Mesendoderm (in vitro differentiated cells): ENCODE data around the gene AFF1.

ENCODE experiments used
- DNase-seq: peaks from one replicate; pipeline ENCODE4 v3.0.0; 2013
- H2AK5ac ChIP-seq: 2 replicates; pipeline ENCODE4 v1.6.1; 2013; ENCODE audit warnings: low read length, inconsistent platforms
- H2BK120ac ChIP-seq: 2 replicates; pipeline ENCODE4 v1.6.1; 2013; ENCODE audit warnings: low read depth, mild to moderate bottlenecking, low read length, moderate library complexity, mixed read lengths
- H2BK15ac ChIP-seq: replicated peaks from 2 replicates; pipeline ENCODE4 v1.6.1; 2013; ENCODE audit warnings: low read depth, mild to moderate bottlenecking, moderate library complexity
- H2BK5ac ChIP-seq: 2 replicates; pipeline ENCODE4 v1.6.1; 2013; ENCODE audit warnings: low read length, inconsistent platforms
- H3K18ac ChIP-seq: 2 replicates; pipeline ENCODE4 v1.6.1; 2013; ENCODE audit warnings: mild to moderate bottlenecking, low read length, mixed read lengths
- H3K23ac ChIP-seq: one replicate; pipeline ENCODE4 v1.6.1; 2013; ENCODE audit warnings: low read length
- H3K27ac ChIP-seq: 2 replicates; pipeline ENCODE4 v1.5.1; 2013; ENCODE audit warnings: low read depth, mild to moderate bottlenecking, inconsistent platforms, low read length, moderate library complexity
- H3K27me3 ChIP-seq: 2 replicates; pipeline ENCODE4 v1.6.1; 2013; ENCODE audit warnings: low read length, control low read depth, mild to moderate bottlenecking, inconsistent platforms; ENCODE audit not compliant: insufficient read depth, poor library complexity
- H3K36me3 ChIP-seq: 2 replicates; pipeline ENCODE4 v1.6.1; 2013; ENCODE audit warnings: low read length, inconsistent platforms; ENCODE audit not compliant: control insufficient read depth, insufficient read depth
- H3K4ac ChIP-seq: one replicate; pipeline ENCODE4 v1.6.1; 2013; ENCODE audit warnings: low read depth, mild to moderate bottlenecking, low read length, moderate library complexity
- H3K4me1 ChIP-seq: 2 replicates; pipeline ENCODE4 v1.6.1; 2013; ENCODE audit warnings: low read depth, low read length, inconsistent platforms; ENCODE audit not compliant: control insufficient read depth
- H3K4me2 ChIP-seq: 2 replicates; pipeline ENCODE4 v1.6.1; 2013; ENCODE audit warnings: low read length
- H3K4me3 ChIP-seq: 2 replicates; pipeline ENCODE4 v1.5.1; 2013; ENCODE audit warnings: mild to moderate bottlenecking, low read length
- H3K56ac ChIP-seq: one replicate; pipeline ENCODE4 v1.6.1; 2013; ENCODE audit warnings: low read length
- H3K79me1 ChIP-seq: 2 replicates; pipeline ENCODE4 v1.6.1; 2013; ENCODE audit warnings: low read length, inconsistent platforms
- H3K79me2 ChIP-seq: 2 replicates; pipeline ENCODE4 v1.6.1; 2013; ENCODE audit warnings: mild to moderate bottlenecking, low read length; ENCODE audit not compliant: control insufficient read depth, insufficient read depth
- H3K9ac ChIP-seq: 2 replicates; pipeline ENCODE4 v1.6.1; 2013; ENCODE audit warnings: low read length, inconsistent platforms
- H4K5ac ChIP-seq: one replicate; pipeline ENCODE4 v1.6.1; 2013; ENCODE audit warnings: low read length
- H4K8ac ChIP-seq: one replicate; pipeline ENCODE4 v1.6.1; 2013; ENCODE audit warnings: low read depth, mild to moderate bottlenecking, control low read depth, low read length, moderate library complexity
- WGBS: extraction: QIAGEN DNeasy Blood & Tissue Kit; methylation state at CpG from one replicate; pipeline ENCODE4 v1.1.7; 2013; ENCODE audit warnings: low lambda C conversion rate, missing lambda C conversion rate; ENCODE audit not compliant: insufficient coverage; ENCODE audit errors: extremely low coverage; 5-methylcytosine and 5-hydroxymethylcytosine counted together

The AFF1 gene

GRCh38 chr4:87093443-87094123 lies 158.8 kb downstream of the AFF1 start:
- Histone ChIP-seq H3K56ac (no peak overlapping the region), H3K79me2 (no peaks in the 10 kb centered on the region), H3K27ac (no peak overlapping the region), H3K4me1 (peaks cover 2% of the 10 kb centered on the region), H2BK15ac (no peak overlapping the region), H3K23ac (no peak overlapping the region), H2BK5ac (no peak overlapping the region), H3K18ac (no peak overlapping the region), H3K4ac (no peak overlapping the region), H2BK120ac (no peak overlapping the region), H2AK5ac (no peak overlapping the region), H3K36me3 (no peaks in the 10 kb centered on the region), H3K4me2 (no peak overlapping the region), H3K27me3 (no peaks in the 10 kb centered on the region), H4K8ac (no peak overlapping the region), H3K79me1 (peaks cover 3% of the 10 kb centered on the region), H3K9ac (no peak overlapping the region), H3K4me3 (no peak overlapping the region), H4K5ac (no peak overlapping the region)
- DNase-seq = peak; percentile 76
- WGBS = no CpG with 5 or more reads among the region's 4 CpGs

GRCh38 chr4:87097075-87097474 lies 162.3 kb downstream of the AFF1 start:
- Histone ChIP-seq H2AK5ac (no peak overlapping the region), H2BK5ac (no peak overlapping the region), H3K18ac (no peak overlapping the region), H2BK120ac (no peak overlapping the region), H3K9ac (no peak overlapping the region), H4K5ac (no peak overlapping the region), H3K4me2 (no peak overlapping the region), H3K4me3 (no peak overlapping the region), H2BK15ac (no peak overlapping the region), H3K23ac (no peak overlapping the region), H4K8ac (no peak overlapping the region), H3K4ac (no peak overlapping the region), H3K56ac (no peak overlapping the region), H3K27ac (no peak overlapping the region), H3K79me1 (peaks cover 3% of the 10 kb centered on the region), H3K4me1 (peaks cover 2% of the 10 kb centered on the region), H3K27me3 (no peaks in the 10 kb centered on the region), H3K36me3 (no peaks in the 10 kb centered on the region), H3K79me2 (no peaks in the 10 kb centered on the region)
- peak; percentile 95 for DNase-seq
- no CpG with 5 or more reads among the region's 4 CpGs for WGBS

- Histone ChIP-seq H3K9ac (no peak overlapping the region), H3K18ac (no peak overlapping the region), H3K23ac (no peak overlapping the region), H3K56ac (no peak overlapping the region), H2BK120ac (no peak overlapping the region), H3K79me2 (no peaks in the 10 kb centered on the region), H3K36me3 (no peaks in the 10 kb centered on the region), H2BK5ac (no peak overlapping the region), H3K4ac (no peak overlapping the region), H2AK5ac (no peak overlapping the region), H2BK15ac (no peak overlapping the region), H3K27ac (no peak overlapping the region), H3K27me3 (no peaks in the 10 kb centered on the region), H4K8ac (no peak overlapping the region), H3K4me3 (no peak overlapping the region), H3K4me1 (peaks cover 2% of the 10 kb centered on the region), H3K4me2 (no peak overlapping the region), H4K5ac (no peak overlapping the region), H3K79me1 (peaks cover 3% of the 10 kb centered on the region)
- no peak for DNase-seq
- no CpG with 5 or more reads among the region's 1 CpG for WGBS
These were observed 165.4 kb downstream of the AFF1 start for GRCh38 chr4:87100168-87100567.

GRCh38 chr4:87101543-87102199 lies 166.9 kb downstream of the AFF1 start:
- Histone ChIP-seq H2BK15ac (no peak overlapping the region), H3K27ac (no peak overlapping the region), H3K36me3 (no peaks in the 10 kb centered on the region), H3K56ac (no peak overlapping the region), H2BK5ac (no peak overlapping the region), H3K18ac (no peak overlapping the region), H3K4ac (no peak overlapping the region), H3K4me2 (no peak overlapping the region), H3K79me1 (peaks cover 3% of the 10 kb centered on the region), H3K79me2 (no peaks in the 10 kb centered on the region), H4K8ac (no peak overlapping the region), H2BK120ac (no peak overlapping the region), H3K4me3 (no peak overlapping the region), H3K4me1 (peaks cover 2% of the 10 kb centered on the region), H2AK5ac (no peak overlapping the region), H4K5ac (no peak overlapping the region), H3K23ac (no peak overlapping the region), H3K27me3 (no peaks in the 10 kb centered on the region), H3K9ac (no peak overlapping the region)
- no peak for DNase-seq
- WGBS = no CpG with 5 or more reads among the region's 7 CpGs

- no peaks in the 10 kb centered on the region for H3K79me2 ChIP-seq
- H2AK5ac ChIP-seq = no peak overlapping the region
- no peak overlapping the region for H2BK120ac ChIP-seq
- H3K56ac ChIP-seq = no peak overlapping the region
- no CpG with 5 or more reads among the region's 1 CpG for WGBS
- no peaks in the 10 kb centered on the region for H3K4me1 ChIP-seq
- H3K4ac ChIP-seq = no peak overlapping the region
- peaks cover 2% of the 10 kb centered on the region for H3K36me3 ChIP-seq
- peaks cover 3% of the 10 kb centered on the region for H3K79me1 ChIP-seq
- H4K8ac ChIP-seq = no peak overlapping the region
- no peak overlapping the region for H3K27ac ChIP-seq
- no peak overlapping the region for H3K23ac ChIP-seq
- no peaks in the 10 kb centered on the region for H3K27me3 ChIP-seq
- H4K5ac ChIP-seq = no peak overlapping the region
- no peak overlapping the region for H3K4me2 ChIP-seq
- no peak overlapping the region for H2BK15ac ChIP-seq
- H3K18ac ChIP-seq = no peak overlapping the region
- H3K4me3 ChIP-seq = no peak overlapping the region
- DNase-seq = no peak
- H2BK5ac ChIP-seq = no peak overlapping the region
- no peak overlapping the region for H3K9ac ChIP-seq
These were observed 168.3 kb downstream of the AFF1 start for GRCh38 chr4:87103086-87103485.
